Gastroesophageal sphincter (tissue), 4 donors: ENCODE results near the gene FBXW8. TPM values are rescaled to one million over a fixed set of nuclear protein-coding genes. Genes with fewer than 3 reads are reported as not detected.

ENCODE experiments used
- ATAC-seq: fragments of 150-250 bp; one replicate; pipeline ENCODE4 v1.9.1; 2016; ENCODE audit warnings: mild to moderate bottlenecking, moderate library complexity
- H3K27ac ChIP-seq, 4 donors: fragments of 200-600 bp; sonication (generic) in 3 of 4; 1 replicate in 3 of 4; 2 replicates in 1 of 4; pipeline ENCODE4 v1.5.1; 2016 to 2019
- H3K27me3 ChIP-seq: fragments of 200-600 bp; sonication (generic); one replicate; pipeline ENCODE4 v1.5.1; 2019
- H3K36me3 ChIP-seq, 2 donors: fragments of 200-600 bp; sonication (generic); one replicate each; pipeline ENCODE4 v1.5.1; 2019; ENCODE audit warnings: control low read depth in 1 of 2
- H3K4me1 ChIP-seq, 3 donors: fragments of 200-600 bp; sonication (generic); 1 replicate in 2 of 3; 2 replicates in 1 of 3; pipeline ENCODE4 v1.5.1; 2016 to 2019; ENCODE audit warnings: control low read depth in 2 of 3
- H3K4me3 ChIP-seq, 2 donors: fragments of 200-600 bp; sonication (generic); one replicate each; pipeline ENCODE4 v1.5.1; 2019; ENCODE audit warnings: mild to moderate bottlenecking in 1 of 2, moderate library complexity in 1 of 2
- H3K9me3 ChIP-seq, 3 donors: fragments of 200-600 bp; sonication (generic); one replicate each; pipeline ENCODE4 v1.5.1; 2017 to 2019; ENCODE audit warnings: control low read depth in 2 of 3
- EP300 ChIP-seq: sonication (generic); formaldehyde crosslinking; IDR thresholded peaks from one replicate; pipeline ENCODE4 v1.6.1; 2017; ENCODE audit warnings: antibody characterized with exemption, mild to moderate bottlenecking
- POLR2A ChIP-seq, 2 donors: fragments of 450-650 bp; IDR thresholded peaks; one replicate each; pipeline ENCODE4 v1.6.1; 2017; ENCODE audit warnings: antibody characterized with exemption in 2 of 2, mild to moderate bottlenecking in 2 of 2, moderate library complexity in 1 of 2
- POLR2AphosphoS5 ChIP-seq: sonication (generic); formaldehyde crosslinking; IDR thresholded peaks from one replicate; pipeline ENCODE4 v1.6.1; 2017; ENCODE audit warnings: antibody characterized with exemption
- WGBS, 2 donors: methylation state at CpG; one replicate each; pipeline ENCODE4 v1.1.5; 2018; ENCODE audit warnings: low coverage in 1 of 2; 5-methylcytosine and 5-hydroxymethylcytosine counted together
- total RNA-seq, 4 donors: library from RNA; depleted of rRNA; stranded (reverse); fragments of >200 nt; gene quantifications; one replicate each; pipeline ENCODE4 v1.1.0, GENCODE V29; 2016
- TF ChIP-seq, protein P1 (sequence below), 4 experiments: fragments of 200-600 bp in 2 of 4; fragments of 450-650 bp in 2 of 4; sonication (generic) in 1 of 4; IDR thresholded peaks; one replicate each; pipeline ENCODE4 v1.5.1; 2017 to 2019; ENCODE audit warnings: antibody characterized with exemption in 4 of 4, mild to moderate bottlenecking in 2 of 4, moderate library complexity in 2 of 4

FBXW8 gene
- total RNA-seq, 4 donors from 2014 or later, result 10.1 to 17.9 (median 13.7) TPM

DNA sequence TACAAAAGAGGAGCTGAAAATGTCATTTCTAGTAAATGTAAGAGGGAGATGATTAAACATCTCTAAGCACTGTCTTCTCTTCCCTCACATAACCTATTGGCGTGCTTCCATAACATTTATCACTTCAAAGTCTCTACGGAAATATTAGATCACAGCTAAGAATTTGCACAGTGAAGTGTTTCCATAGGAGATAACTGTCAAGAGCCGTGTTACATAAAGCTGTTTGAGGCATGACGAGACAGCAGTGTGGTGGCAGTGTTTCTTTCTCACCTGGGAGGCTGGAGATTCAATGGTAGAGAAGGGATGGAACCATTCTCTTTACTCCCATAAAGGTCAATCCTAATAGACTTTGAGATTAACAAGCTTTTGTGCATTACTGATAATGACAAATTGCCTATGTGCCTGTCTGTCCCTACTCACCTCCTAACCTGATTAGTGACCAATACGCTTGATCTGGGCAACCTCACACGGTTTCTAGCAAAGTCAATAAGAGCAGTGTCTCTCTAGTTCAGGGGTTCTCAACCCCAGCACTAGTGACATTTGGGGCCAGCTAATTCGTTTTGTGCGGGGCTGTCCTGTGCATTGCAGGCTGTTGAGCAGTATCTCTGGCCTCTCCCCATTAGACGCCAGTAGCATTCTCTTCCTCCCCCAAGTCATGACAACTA lies 35.3 kb downstream of the FBXW8 start:
- Histone ChIP-seq H3K36me3 (peaks cover 0 to 64% of the 10 kb centered on the region in 2 donors), H3K27ac (no peak overlapping the region), H3K9me3 (peaks cover 0 to 9% (median 0%) of the 10 kb centered on the region in 3 donors), H3K4me3 (no peak overlapping the region), H3K27me3 (no peaks in the 10 kb centered on the region), H3K4me1 (no peaks in the 10 kb centered on the region)
- ATAC-seq, result no peak
- 53 to 91% methylated on average over 4 to 8 of the region's 9 CpGs for WGBS, 2 donors
- TF ChIP-seq POLR2A (IDR thresholded peaks at IDR 0.05) (no peak), POLR2AphosphoS5 (no peak), EP300 (no peak)
- TF ChIP-seq, protein P1, sequence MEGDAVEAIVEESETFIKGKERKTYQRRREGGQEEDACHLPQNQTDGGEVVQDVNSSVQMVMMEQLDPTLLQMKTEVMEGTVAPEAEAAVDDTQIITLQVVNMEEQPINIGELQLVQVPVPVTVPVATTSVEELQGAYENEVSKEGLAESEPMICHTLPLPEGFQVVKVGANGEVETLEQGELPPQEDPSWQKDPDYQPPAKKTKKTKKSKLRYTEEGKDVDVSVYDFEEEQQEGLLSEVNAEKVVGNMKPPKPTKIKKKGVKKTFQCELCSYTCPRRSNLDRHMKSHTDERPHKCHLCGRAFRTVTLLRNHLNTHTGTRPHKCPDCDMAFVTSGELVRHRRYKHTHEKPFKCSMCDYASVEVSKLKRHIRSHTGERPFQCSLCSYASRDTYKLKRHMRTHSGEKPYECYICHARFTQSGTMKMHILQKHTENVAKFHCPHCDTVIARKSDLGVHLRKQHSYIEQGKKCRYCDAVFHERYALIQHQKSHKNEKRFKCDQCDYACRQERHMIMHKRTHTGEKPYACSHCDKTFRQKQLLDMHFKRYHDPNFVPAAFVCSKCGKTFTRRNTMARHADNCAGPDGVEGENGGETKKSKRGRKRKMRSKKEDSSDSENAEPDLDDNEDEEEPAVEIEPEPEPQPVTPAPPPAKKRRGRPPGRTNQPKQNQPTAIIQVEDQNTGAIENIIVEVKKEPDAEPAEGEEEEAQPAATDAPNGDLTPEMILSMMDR (IDR thresholded peaks at IDR 0.05), result no peak

DNA sequence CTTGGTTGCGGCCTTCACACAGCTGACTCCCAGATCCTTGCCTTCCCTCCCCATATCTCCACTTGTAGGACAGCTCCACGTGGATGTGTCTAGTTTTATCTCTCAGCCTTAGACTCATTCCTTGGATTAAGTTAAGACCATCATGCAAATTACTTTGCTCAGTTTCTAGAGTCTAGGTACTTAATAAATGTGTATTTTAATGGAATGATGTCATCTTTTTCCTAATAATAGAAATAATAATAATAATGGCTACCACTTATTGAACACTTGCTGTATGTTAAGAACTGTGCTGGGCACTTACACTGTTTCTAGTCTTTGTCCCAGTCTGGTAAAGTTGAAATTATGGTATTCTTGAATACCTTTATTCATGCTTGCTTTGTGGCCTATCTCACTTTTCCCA lies 37.5 kb downstream of the FBXW8 start:
- Histone ChIP-seq H3K9me3 (peaks cover 0 to 6% (median 0%) of the 10 kb centered on the region in 3 donors), H3K36me3 (peaks cover 0 to 84% of the 10 kb centered on the region in 2 donors), H3K4me3 (no peak overlapping the region), H3K27ac (no peak overlapping the region), H3K27me3 (no peaks in the 10 kb centered on the region), H3K4me1 (no peaks in the 10 kb centered on the region)
- WGBS, 2 donors, result 85 to 87% methylated on average over 2 of the region's 2 CpGs
- ATAC-seq, result no peak
- TF ChIP-seq, protein P1 (IDR thresholded peaks at IDR 0.05), result no peak
- TF ChIP-seq POLR2A (IDR thresholded peaks at IDR 0.05) (no peak), EP300 (no peak), POLR2AphosphoS5 (no peak)

DNA sequence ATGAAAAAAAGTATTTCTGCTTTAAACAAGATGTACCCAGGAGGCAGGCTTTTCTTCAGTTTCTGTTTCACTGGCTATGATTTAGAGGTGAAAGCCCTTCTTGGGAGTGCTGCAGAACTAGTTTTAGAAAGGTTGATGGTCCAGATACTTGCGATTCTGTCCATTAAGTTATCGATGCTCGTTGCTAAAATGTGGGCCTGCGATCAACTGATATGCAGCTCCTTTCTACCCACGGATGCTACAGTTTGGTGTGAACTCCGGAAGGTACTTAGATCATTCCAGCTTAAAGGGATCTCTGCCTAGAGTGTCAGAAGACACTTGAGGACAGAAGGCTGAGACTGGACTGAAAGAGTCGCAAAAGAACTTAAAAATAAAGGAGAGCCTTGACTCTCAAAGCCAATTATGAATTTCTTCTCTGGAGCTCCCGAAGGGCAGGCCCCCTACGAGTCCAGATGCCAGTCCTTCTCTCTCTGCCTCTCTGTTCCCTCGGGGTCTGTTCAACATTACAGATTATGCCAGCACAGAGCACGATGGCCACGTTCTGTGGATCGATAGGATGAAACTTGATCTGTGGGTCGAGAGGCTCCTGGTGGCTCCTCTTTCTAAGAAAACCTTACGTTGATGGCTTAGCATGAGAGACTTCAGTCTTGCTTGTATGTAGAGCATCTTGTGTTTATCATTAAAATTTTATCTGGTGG lies 40.0 kb downstream of the FBXW8 start:
- H3K27me3 ChIP-seq, result no peaks in the 10 kb centered on the region
- H3K4me3 ChIP-seq, result no peak overlapping the region
- 90 to 94% methylated on average over 11 to 15 of the region's 15 CpGs for WGBS, 2 donors
- H3K27ac ChIP-seq, result no peak overlapping the region
- H3K36me3 ChIP-seq, result peaks cover 0 to 74% of the 10 kb centered on the region in 2 donors
- TF ChIP-seq POLR2AphosphoS5 (no peak), EP300 (no peak), POLR2A (IDR thresholded peaks at IDR 0.05) (no peak)
- TF ChIP-seq, protein P1 (IDR thresholded peaks at IDR 0.05), result no peak
- ATAC-seq, result no peak
- no peaks in the 10 kb centered on the region for H3K9me3 ChIP-seq
- H3K4me1 ChIP-seq, result peaks cover 0 to 16% (median 0%) of the 10 kb centered on the region in 3 donors

DNA sequence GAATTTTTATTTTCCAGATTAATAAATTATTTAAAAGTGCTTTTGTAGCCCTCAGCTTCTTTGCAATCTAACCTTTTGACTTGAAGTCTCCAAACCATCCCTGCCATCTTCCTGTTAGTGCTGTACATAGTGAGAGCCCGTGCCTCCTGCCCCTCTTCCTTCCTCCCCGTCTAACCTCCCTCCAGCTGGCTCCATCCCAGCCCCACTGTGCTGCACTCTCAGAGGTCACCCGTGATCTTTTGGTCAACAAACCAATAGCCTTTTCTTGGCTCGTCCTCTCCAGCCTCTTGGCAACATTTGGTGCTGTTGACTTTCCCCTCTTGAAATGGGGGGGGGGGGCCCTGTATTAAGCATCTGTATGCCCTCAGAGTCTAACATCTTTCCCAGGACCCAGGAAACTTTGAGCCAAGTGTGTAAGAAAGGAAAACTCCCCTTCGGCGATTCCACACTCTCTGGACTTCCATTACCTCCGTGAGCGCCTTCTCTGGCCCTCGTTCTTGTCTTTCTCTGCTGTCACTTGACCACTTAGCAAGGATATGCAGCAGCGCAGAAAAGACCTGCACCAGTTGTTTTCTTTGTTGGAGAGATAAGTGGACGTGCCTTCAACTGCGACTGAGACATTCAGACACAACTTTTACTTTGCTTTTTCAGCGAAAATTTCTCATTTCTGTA lies 44.1 kb downstream of the FBXW8 start:
- no peaks in the 10 kb centered on the region for H3K9me3 ChIP-seq
- H3K27me3 ChIP-seq, result no peaks in the 10 kb centered on the region
- peaks cover 0 to 33% of the 10 kb centered on the region in 2 donors for H3K36me3 ChIP-seq
- no peak for TF ChIP-seq EP300
- no peak for TF ChIP-seq POLR2AphosphoS5
- TF ChIP-seq POLR2A (IDR thresholded peaks at IDR 0.05), result no peak
- TF ChIP-seq, protein P1 (IDR thresholded peaks at IDR 0.05), result no peak
- 62 to 79% methylated on average over 9 to 13 of the region's 13 CpGs for WGBS, 2 donors
- H3K27ac ChIP-seq, result no peak overlapping the region
- no peak for ATAC-seq
- peaks cover 0 to 16% (median 0%) of the 10 kb centered on the region in 3 donors for H3K4me1 ChIP-seq
- H3K4me3 ChIP-seq, result no peak overlapping the region
